ENCODE results near the gene PKLR.

- TF ChIP-seq, protein P1, sequence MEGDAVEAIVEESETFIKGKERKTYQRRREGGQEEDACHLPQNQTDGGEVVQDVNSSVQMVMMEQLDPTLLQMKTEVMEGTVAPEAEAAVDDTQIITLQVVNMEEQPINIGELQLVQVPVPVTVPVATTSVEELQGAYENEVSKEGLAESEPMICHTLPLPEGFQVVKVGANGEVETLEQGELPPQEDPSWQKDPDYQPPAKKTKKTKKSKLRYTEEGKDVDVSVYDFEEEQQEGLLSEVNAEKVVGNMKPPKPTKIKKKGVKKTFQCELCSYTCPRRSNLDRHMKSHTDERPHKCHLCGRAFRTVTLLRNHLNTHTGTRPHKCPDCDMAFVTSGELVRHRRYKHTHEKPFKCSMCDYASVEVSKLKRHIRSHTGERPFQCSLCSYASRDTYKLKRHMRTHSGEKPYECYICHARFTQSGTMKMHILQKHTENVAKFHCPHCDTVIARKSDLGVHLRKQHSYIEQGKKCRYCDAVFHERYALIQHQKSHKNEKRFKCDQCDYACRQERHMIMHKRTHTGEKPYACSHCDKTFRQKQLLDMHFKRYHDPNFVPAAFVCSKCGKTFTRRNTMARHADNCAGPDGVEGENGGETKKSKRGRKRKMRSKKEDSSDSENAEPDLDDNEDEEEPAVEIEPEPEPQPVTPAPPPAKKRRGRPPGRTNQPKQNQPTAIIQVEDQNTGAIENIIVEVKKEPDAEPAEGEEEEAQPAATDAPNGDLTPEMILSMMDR (IDR thresholded peaks at IDR 0.05) = no peak
- no peak for TF ChIP-seq POLR2A (IDR thresholded peaks at IDR 0.05)
These were observed 15.7 kb upstream of the PKLR start for GRCh38 chr1:155316922-155317321.
